Activated T-helper 2 cell treated with anti-CD3 and anti-CD28 coated beads, Interferon-gamma antibody, Interleukin-2, Interleukin-4, amounts not matched to agents 10 μg/mL and 5 μg/mL and 100 μg/mL, durations not matched to agents 14 hours and 24 hours and 36 hours (primary cell): ENCODE measurements around the gene ADNP. TPM values are rescaled to one million over a fixed set of nuclear protein-coding genes. Genes with fewer than 3 reads are reported as not detected.

Experiments used
- DNase-seq: peaks from one replicate; pipeline ENCODE4 v3.0.0; 2021; ENCODE audit warnings: low spot score
- H3K27ac Mint-ChIP-seq: one replicate; pipeline ENCODE4 v1.8.0; 2021; ENCODE audit warnings: mixed read lengths
- H3K27me3 Mint-ChIP-seq: one replicate; pipeline ENCODE4 v1.8.0; 2021; ENCODE audit warnings: low read depth, mixed read lengths
- H3K36me3 Mint-ChIP-seq: one replicate; pipeline ENCODE4 v1.8.0; 2021; ENCODE audit warnings: low read depth, mixed read lengths
- H3K4me1 Mint-ChIP-seq: one replicate; pipeline ENCODE4 v1.8.0; 2021; ENCODE audit warnings: low read depth, mixed read lengths
- H3K4me3 Mint-ChIP-seq: one replicate; pipeline ENCODE4 v1.8.0; 2021; ENCODE audit warnings: low read depth, mild to moderate bottlenecking, moderate library complexity, mixed read lengths
- H3K9me3 Mint-ChIP-seq: one replicate; pipeline ENCODE4 v1.8.0; 2021; ENCODE audit warnings: mixed read lengths
- intact Hi-C: fragments of 100-400 bp; cut with micrococcal nuclease; formaldehyde crosslinking; loops from one replicate; pipeline ENCODE4 v1.15.1; 2023
- total RNA-seq: library from RNA; stranded (reverse); gene quantifications from 2 replicates; pipeline ENCODE4 v1.2.3, GENCODE V29; 2022

ADNP gene
- total RNA-seq, 1 donor from 2014 or later, result 64.7 TPM

DNA sequence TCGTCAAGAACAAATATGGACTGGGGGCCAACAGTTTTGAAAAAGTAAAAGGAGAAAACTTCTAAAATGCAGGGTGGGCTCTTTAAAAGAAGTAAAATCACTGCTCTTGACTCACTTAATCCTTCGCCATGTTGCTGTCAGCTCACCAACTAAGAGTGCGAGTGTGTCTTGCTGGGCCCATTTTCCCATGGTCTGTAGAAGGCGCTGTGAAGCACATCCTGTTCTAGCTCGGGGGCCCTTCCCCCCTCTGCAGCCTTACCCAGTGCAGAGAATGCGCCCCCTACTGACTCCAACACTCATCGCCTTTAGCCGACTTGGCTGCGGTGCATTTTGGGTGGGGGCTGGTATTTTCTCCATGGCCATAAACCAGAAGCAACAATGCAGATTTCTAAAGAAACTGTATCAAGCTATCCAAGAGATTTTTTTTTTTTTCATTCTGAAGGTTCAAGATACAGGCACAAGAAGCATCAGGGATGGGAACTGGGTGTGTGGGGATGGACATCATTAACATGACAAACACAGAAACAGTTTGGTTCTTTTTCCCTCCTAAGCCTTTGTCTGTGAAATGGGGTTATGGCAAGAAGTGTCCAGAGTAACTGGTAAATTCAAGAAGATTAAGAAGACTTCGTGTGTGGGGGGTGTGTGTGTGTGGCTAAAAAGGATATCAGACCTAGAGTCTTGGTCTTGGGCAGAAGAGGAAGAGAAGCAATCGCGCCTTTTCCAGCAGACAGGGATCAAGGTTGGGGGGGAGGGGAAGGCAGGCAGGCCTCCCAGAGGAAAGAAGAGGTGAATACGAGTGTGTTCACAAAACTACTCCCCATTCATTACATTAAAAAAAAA is 1.7 kb downstream of the ADNP start:
- peak overlapping the region; percentile 94 for H3K4me3 Mint-ChIP-seq
- DNase-seq, result peak; percentile 91
- H3K36me3 Mint-ChIP-seq, result peaks cover 75% of the 10 kb centered on the region
- H3K4me1 Mint-ChIP-seq, result peaks cover 46% of the 10 kb centered on the region
- H3K27ac Mint-ChIP-seq, result peak overlapping the region; percentile 91
- intact Hi-C loops, result loop anchor here (1.0 kb wide), 4 partner anchors 15 to 135 kb away; partner anchors contain the start of genes DPM1 and MOCS3
- no peaks in the 10 kb centered on the region for H3K27me3 Mint-ChIP-seq
- H3K9me3 Mint-ChIP-seq, result no peaks in the 10 kb centered on the region

DNA sequence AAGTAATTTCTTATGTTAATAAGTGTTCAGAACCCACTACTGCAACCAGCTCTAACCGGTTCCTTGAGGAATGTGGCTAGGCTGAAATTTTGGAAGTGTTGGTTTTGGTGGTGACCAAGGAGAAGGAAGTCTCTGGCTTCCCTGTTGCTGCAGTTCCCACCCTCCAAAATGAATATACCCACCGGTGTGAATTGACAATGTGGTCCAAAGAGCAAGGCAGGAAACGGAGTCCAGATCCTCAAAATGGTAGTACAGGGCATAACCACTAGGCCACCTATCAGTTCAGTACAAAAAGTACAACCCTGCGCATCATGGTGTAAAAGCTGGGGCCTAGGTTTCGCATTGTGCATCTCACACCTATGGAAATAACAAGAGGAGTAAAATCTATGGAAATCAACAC is 2.8 kb downstream of the ADNP start:
- Mint-ChIP-seq H3K4me3 (peak overlapping the region; percentile 94), H3K27ac (peak overlapping the region; percentile 28), H3K27me3 (no peaks in the 10 kb centered on the region), H3K9me3 (no peaks in the 10 kb centered on the region), H3K4me1 (peaks cover 49% of the 10 kb centered on the region), H3K36me3 (peaks cover 76% of the 10 kb centered on the region)
- intact Hi-C loops, result no loop called here
- no peak for DNase-seq

DNA sequence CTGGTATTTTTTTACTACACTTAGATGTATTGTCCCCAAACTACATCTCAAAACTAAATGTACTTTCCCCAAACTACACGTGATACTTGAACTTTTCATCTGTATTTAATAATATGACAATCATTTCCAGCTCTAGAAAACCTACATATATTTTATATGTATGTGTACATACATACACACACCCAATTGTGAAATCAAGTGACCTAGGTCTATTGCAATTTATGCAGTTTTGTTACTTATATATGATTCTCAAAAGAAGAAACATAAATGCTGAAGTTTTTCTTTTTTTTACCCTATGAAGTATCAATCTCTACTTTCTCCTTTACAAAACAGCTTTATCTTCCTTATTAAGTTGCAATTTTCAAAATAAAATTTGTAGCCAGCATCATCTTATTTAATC is 4.7 kb downstream of the ADNP start:
- Mint-ChIP-seq H3K4me3 (no peak overlapping the region), H3K9me3 (no peaks in the 10 kb centered on the region), H3K27ac (no peak overlapping the region), H3K4me1 (peaks cover 47% of the 10 kb centered on the region), H3K36me3 (peaks cover 67% of the 10 kb centered on the region), H3K27me3 (no peaks in the 10 kb centered on the region)
- no peak for DNase-seq
- intact Hi-C loops, result no loop called here

DNA sequence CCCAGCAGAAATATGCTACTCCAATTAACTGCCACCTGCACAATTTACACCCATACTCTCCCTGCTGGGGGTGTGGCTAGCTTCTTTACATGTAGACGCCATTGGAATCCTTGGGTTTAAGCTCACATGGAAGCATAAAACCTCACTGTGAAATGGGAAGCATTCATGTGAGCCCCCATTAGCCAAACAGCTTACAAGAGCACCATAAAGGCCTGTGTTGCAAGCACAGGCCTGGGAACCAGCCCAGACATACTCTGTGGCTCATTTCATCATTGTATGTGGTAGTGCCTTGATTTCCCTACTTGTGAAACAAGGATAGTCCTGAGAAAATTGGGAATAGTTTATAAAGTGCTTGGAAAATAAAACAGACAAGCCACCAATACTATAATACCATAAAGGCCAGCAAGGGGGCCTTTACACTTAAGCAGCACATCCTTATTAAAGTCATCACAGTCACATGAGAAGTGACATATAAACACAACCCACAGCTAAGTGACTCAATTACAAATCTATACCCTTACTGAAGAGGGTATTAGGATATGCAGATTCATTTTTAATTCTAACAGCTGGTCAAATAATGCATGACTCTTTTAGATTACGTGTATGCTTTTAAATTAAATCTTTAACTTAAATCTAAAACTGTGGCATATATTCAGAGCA is 6.8 kb downstream of the ADNP start:
- Mint-ChIP-seq H3K36me3 (peaks cover 64% of the 10 kb centered on the region), H3K9me3 (no peaks in the 10 kb centered on the region), H3K27me3 (no peaks in the 10 kb centered on the region), H3K4me3 (no peak overlapping the region), H3K4me1 (peaks cover 51% of the 10 kb centered on the region), H3K27ac (no peak overlapping the region)
- DNase-seq, result no peak
- intact Hi-C loops, result no loop called here

DNA sequence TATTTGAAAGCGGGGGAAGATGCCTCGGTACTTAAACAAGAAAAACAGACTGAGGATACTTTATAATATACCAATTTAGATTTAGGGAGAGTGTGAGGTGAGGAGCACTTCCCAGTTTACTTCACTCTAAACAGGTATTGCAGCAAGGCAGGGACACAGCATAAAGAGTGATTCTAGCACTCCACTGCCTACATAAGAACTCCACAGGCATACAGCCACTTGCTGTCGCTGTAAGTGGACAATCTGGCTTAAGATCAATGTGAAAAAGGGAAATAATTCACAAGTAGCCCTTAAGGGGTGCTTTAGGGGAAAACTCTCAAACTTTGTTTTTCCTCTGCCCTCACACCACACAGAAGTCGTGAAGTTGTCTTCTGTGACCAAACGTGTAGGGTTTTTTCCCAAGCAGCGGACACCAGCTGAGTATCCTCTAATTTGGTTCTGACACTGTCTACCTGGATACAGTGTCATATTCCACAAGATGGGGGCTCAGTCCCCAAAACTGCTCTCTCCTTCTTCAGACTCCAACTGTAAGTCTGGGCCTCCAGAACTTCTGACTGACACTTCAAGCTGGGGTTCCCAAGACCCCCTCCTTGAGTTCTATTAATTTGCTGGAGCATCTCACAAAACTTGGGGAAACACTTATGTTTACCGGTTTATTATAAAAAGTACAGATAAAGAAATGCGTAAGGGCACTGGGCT is 9.3 kb downstream of the ADNP start:
- intact Hi-C loops, result no loop called here
- Mint-ChIP-seq H3K27ac (no peak overlapping the region), H3K4me1 (peaks cover 44% of the 10 kb centered on the region)

DNA sequence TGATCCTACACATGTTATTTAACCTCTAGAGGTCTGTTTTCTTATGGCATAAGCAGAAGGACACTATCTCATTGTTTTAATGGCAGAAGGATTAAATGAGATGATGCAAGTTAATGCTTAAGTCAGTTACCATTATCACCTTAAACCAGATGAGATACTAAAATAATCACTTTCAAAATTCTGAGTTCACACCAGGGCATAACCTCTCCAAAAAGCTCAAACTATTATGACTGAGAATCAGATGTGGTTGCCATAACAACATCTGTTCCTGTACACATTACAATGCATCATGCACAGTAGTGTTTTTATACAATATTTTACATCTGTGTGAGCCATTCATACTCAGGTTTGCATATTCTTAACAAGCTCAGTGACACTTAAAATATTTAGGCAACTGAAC is 10.2 kb downstream of the ADNP start:
- Mint-ChIP-seq H3K36me3 (peaks cover 60% of the 10 kb centered on the region), H3K4me3 (no peak overlapping the region), H3K4me1 (peaks cover 46% of the 10 kb centered on the region), H3K27ac (no peak overlapping the region), H3K27me3 (no peaks in the 10 kb centered on the region), H3K9me3 (no peaks in the 10 kb centered on the region)
- intact Hi-C loops, result no loop called here
- no peak for DNase-seq

More for the DNA sequence above, 9.3 kb downstream of the ADNP start:
- Mint-ChIP-seq H3K4me3 (no peak overlapping the region), H3K36me3 (peaks cover 59% of the 10 kb centered on the region), H3K27me3 (no peaks in the 10 kb centered on the region), H3K9me3 (no peaks in the 10 kb centered on the region)
- DNase-seq, result no peak

DNA sequence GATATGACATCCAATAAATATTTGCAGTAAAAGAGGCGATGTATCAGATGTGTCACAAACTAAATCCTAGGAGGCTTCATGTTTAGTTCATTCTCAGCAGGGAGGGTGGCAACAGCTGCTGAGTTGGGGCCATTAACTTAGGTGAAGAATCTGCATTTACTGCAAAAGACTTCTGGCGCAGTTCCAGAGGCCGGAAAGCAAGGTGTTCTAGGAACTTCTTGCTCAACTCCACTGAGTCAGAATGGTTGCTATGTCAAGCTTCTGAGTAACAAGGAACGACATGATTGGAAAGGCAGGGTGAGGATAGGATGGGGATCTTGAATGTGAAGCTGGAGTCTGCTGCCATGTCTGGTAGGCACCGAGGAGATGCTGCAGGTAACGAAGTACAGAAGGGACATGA is 11.7 kb downstream of the ADNP start:
- H3K27me3 Mint-ChIP-seq, result no peaks in the 10 kb centered on the region
- peaks cover 43% of the 10 kb centered on the region for H3K4me1 Mint-ChIP-seq
- no peak overlapping the region for H3K4me3 Mint-ChIP-seq
- H3K27ac Mint-ChIP-seq, result no peak overlapping the region
- no peaks in the 10 kb centered on the region for H3K9me3 Mint-ChIP-seq
- H3K36me3 Mint-ChIP-seq, result peaks cover 47% of the 10 kb centered on the region
- intact Hi-C loops, result no loop called here
- no peak for DNase-seq

DNA sequence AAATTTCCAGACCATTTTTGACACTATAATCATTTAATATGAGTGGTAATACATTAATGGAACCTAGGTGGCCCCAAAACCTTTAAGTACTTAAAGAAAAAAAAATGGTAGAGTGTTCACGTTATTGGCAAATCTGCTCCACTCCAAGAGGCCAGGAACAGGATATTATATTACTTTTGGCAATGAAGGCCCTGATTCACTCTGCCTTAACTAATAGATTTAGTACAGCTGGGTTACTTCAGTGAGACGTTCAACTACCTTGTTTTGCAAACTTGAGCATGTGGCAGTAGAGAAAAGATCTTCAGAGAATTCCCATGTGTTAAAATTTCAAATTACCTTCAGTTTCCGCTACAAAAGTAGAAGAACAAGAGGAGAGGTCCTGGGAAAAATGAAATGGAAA is 12.8 kb downstream of the ADNP start:
- H3K4me1 Mint-ChIP-seq, result peaks cover 51% of the 10 kb centered on the region
- peak overlapping the region; percentile 15 for H3K27ac Mint-ChIP-seq
- intact Hi-C loops, result no loop called here

DNA sequence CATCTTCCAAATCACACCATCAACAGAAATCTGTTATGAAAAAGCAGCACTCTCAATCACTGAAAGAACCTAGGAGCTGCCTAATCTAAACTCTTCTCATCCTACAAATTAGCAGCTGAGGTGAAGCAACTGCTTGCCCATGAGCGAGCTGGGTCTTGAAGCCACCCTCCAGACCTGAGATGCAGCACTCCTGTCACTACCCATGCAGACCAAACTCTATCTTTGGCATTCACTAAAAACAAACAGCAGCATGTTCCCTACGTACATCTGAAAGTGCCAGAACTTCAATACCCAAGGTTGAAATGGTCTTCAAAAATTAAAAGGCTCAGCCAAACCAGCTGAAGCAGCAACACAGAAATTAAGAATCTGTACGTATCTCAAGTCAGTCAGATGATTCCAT is 14.3 kb downstream of the ADNP start:
- Mint-ChIP-seq H3K27me3 (no peaks in the 10 kb centered on the region), H3K9me3 (no peaks in the 10 kb centered on the region), H3K4me1 (peaks cover 53% of the 10 kb centered on the region), H3K36me3 (peaks cover 48% of the 10 kb centered on the region), H3K4me3 (no peak overlapping the region), H3K27ac (peak overlapping the region; percentile 61)
- intact Hi-C loops, result no loop called here
- no peak for DNase-seq

More for the DNA sequence above, 12.8 kb downstream of the ADNP start:
- H3K36me3 Mint-ChIP-seq, result peaks cover 51% of the 10 kb centered on the region
- no peak overlapping the region for H3K4me3 Mint-ChIP-seq
- no peaks in the 10 kb centered on the region for H3K27me3 Mint-ChIP-seq
- no peaks in the 10 kb centered on the region for H3K9me3 Mint-ChIP-seq
- DNase-seq, result no peak

DNA sequence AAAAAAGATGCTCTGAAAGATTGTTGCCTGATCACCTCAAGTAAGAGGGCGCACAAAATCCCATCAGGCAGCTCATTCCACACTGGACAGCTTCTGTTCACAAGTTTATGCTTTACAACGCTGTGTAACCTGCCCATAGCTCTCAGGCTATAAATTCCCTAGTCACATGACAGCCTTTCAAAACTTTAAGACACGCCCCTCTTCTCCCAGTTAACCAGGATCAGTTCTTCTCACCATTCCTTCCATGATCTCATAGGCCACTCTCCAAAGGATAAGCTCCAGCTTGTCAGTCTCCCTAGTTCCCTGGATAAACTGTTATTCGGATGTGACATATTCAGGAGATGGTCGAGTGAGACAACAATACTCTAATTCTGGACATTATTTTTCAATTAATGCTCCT is 15.0 kb downstream of the ADNP start:
- intact Hi-C loops, result no loop called here
- Mint-ChIP-seq H3K27me3 (no peaks in the 10 kb centered on the region), H3K27ac (no peak overlapping the region), H3K4me1 (peaks cover 59% of the 10 kb centered on the region), H3K4me3 (no peak overlapping the region), H3K9me3 (no peaks in the 10 kb centered on the region), H3K36me3 (peaks cover 55% of the 10 kb centered on the region)
- DNase-seq, result no peak

DNA sequence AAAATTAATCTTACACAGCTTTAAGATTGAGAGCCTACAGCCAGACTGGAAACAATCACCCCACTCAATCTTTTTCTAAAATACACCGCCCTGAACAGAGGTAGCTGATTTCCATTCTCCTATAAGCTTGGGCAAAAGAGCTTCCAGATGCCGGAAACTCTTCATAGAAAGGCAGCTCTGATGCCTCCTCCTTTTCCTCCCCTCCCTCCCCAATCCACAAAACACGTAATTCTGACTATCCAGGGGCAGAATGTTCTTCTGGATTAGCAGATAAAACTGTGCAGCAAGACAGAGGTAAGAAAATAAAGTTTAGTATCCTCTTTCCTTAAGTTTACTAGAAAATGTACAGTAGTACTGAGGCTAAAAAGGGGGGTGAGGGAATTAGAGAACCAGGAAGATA is 15.8 kb downstream of the ADNP start:
- H3K27ac Mint-ChIP-seq, result peak overlapping the region; percentile 57
- no peaks in the 10 kb centered on the region for H3K9me3 Mint-ChIP-seq
- no peaks in the 10 kb centered on the region for H3K27me3 Mint-ChIP-seq
- peaks cover 61% of the 10 kb centered on the region for H3K4me1 Mint-ChIP-seq
- peaks cover 60% of the 10 kb centered on the region for H3K36me3 Mint-ChIP-seq
- no peak overlapping the region for H3K4me3 Mint-ChIP-seq
- intact Hi-C loops, result no loop called here
- no peak for DNase-seq

DNA sequence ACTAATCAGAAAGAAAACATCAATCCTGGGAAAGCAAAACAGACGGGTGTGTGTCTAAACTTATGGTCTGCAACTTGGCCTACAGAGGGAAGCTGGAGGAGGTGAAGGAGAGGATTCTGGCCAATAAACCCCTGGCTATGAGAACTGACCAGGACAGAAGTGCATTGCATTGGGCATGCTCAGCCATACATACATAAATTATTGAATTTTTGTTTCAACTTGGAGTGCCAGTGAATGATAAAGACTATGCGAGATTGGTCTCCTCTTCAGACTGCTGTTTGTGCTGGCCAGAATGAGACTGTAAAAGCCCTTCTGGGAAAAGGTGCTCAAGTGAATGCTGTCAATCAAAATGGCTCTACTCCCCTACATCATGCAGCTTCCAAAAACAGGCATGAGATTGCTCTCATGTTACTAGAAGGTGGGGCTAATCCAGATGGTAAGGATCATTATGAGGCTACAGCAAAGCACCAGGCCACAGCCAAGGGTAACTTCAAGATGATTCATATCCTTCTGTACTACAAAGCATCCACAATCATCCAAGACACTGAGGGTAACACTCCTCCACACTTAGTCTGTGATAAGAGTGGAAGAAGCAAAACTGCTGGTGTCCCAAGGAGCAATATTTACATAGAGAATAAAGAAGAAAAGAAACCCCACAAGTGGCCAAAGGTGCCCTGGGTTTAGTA is 17.4 kb downstream of the ADNP start:
- no peaks in the 10 kb centered on the region for H3K9me3 Mint-ChIP-seq
- no peak for DNase-seq
- peaks cover 63% of the 10 kb centered on the region for H3K36me3 Mint-ChIP-seq
- no peaks in the 10 kb centered on the region for H3K27me3 Mint-ChIP-seq
- H3K4me3 Mint-ChIP-seq, result no peak overlapping the region
- intact Hi-C loops, result loop anchor here (1.0 kb wide), 1 partner anchor 15 kb away; no protein-coding TSS in a partner anchor
- H3K27ac Mint-ChIP-seq, result peak overlapping the region; percentile 76
- H3K4me1 Mint-ChIP-seq, result peaks cover 64% of the 10 kb centered on the region
